GM12878 (cell line): ENCODE measurements around the gene FUS. TPM values are rescaled to one million over a fixed set of nuclear protein-coding genes. Genes with fewer than 3 reads are reported as not detected.

ENCODE experiments used
- ATAC-seq: fragments of 200-7000 bp; cut with Tn5 transposase; 3 replicates; pipeline ENCODE4 v1.9.1; 2020; ENCODE audit warnings: mild to moderate bottlenecking, moderate library complexity
- BruUV-seq: library from RNA; stranded (reverse); fragments of 400-500 nt; replicated peaks from 2 replicates; lab custom pipeline; 2021; lab: Mats Ljungman, UMichigan
- CTCF ChIA-PET: fragments of 300-600 bp; sonication (Branson Sonifier 250); formaldehyde crosslinking; extraction: SDS; loops from one replicate; lab custom pipeline; 2021; ENCODE audit warnings: inconsistent platforms; lab: Yijun Ruan, JAX
- POLR2A ChIA-PET: fragments of 350-600 bp; formaldehyde crosslinking; extraction: SDS; loops from one replicate; lab custom pipeline; 2021; ENCODE audit warnings: inconsistent platforms; lab: Charles Lee
- RAD21 ChIA-PET: fragments of 300-600 bp; sonication (Branson Sonifier 250); formaldehyde crosslinking; loops from one replicate; lab custom pipeline; 2023; ENCODE audit warnings: antibody characterized with exemption; ENCODE audit not compliant: unreplicated experiment; lab: Charles Lee
- SMC1A ChIA-PET: fragments of 300-600 bp; sonication (Branson Sonifier 250); formaldehyde crosslinking; loops from one replicate; lab custom pipeline; 2023; ENCODE audit not compliant: unreplicated experiment, uncharacterized antibody; lab: Charles Lee
- DNase-seq: peaks from one replicate; pipeline ENCODE4 v3.0.0-alpha.2; 2011; ENCODE audit warnings: low read depth, low spot score
- FAIRE-seq: peaks from 3 replicates; lab custom pipeline; 2011; peaks lifted over from hg19 to GRCh38; lab: Jason Lieb, UNC
- H2AFZ ChIP-seq: 2 replicates; pipeline ENCODE4 v1.6.0; 2011; ENCODE audit warnings: low read depth, low read length, control low read depth; ENCODE audit not compliant: control insufficient read depth
- H3K27ac ChIP-seq: 2 replicates; pipeline ENCODE4 v1.5.1; 2011; ENCODE audit warnings: control low read depth; ENCODE audit not compliant: control insufficient read depth, insufficient read depth
- H3K27me3 ChIP-seq, 2 experiments: replicated peaks in 1 of 2; 2 replicates each; pipeline versions ENCODE4 v1.6.0 to v1.6.1; 2011; ENCODE audit warnings: low read length in 1 of 2; ENCODE audit not compliant: control insufficient read depth in 2 of 2, insufficient read depth in 2 of 2
- H3K36me3 ChIP-seq, 2 experiments: 2 replicates each; pipeline ENCODE4 v1.5.1; 2011; ENCODE audit warnings: low read length in 1 of 2; ENCODE audit not compliant: control insufficient read depth in 2 of 2, insufficient read depth in 2 of 2
- H3K4me1 ChIP-seq: 2 replicates; pipeline ENCODE4 v1.6.1; 2011; ENCODE audit warnings: mild to moderate bottlenecking, low read length, moderate library complexity, mixed read lengths; ENCODE audit not compliant: control insufficient read depth, insufficient read depth
- H3K4me2 ChIP-seq: 2 replicates; pipeline ENCODE4 v1.6.0; 2011; ENCODE audit warnings: control low read depth; ENCODE audit not compliant: control insufficient read depth, insufficient read depth
- H3K4me3 ChIP-seq: fragments of 200-600 bp; sonication (generic); 2 replicates; pipeline ENCODE4 v1.5.1; 2016
- H3K79me2 ChIP-seq: 2 replicates; pipeline ENCODE4 v1.6.0; 2011; ENCODE audit warnings: low read length; ENCODE audit not compliant: control insufficient read depth, insufficient read depth
- H3K9ac ChIP-seq: 2 replicates; pipeline ENCODE4 v1.8.0; 2011; ENCODE audit warnings: low read length, control low read depth, mixed read lengths; ENCODE audit not compliant: control insufficient read depth, insufficient read depth
- H3K9me3 ChIP-seq: replicated peaks from 3 replicates; pipeline ENCODE4 v1.5.1; 2011; ENCODE audit warnings: mild to moderate bottlenecking, low read length; ENCODE audit not compliant: control insufficient read depth, insufficient read depth
- H4K20me1 ChIP-seq: 2 replicates; pipeline ENCODE4 v1.6.0; 2011; ENCODE audit not compliant: control insufficient read depth, insufficient read depth
- CHD1 ChIP-seq: IDR thresholded peaks from 2 replicates; pipeline ENCODE4 v1.6.1; 2012; ENCODE audit warnings: low read depth, low read length, improper control_type of control experiment
- CHD4 ChIP-seq: fragments of 200-600 bp; sonication (generic); IDR thresholded peaks from 2 replicates; pipeline ENCODE4 v1.6.1; 2016; ENCODE audit warnings: mild to moderate bottlenecking
- EP300 ChIP-seq, 2 experiments: fragments of 150-350 bp in 1 of 2; IDR thresholded peaks; 2 replicates each; pipeline ENCODE4 v1.6.1; 2011 to 2012; ENCODE audit warnings: low read depth in 2 of 2, low read length in 2 of 2, borderline replicate concordance in 1 of 2, improper control_type of control experiment in 1 of 2, inconsistent platforms in 1 of 2; ENCODE audit not compliant: control insufficient read depth in 1 of 2
- EZH2 ChIP-seq: IDR thresholded peaks from 2 replicates; pipeline ENCODE4 v1.6.1; 2012; ENCODE audit warnings: low read depth, mild to moderate bottlenecking, control low read depth, inconsistent platforms, low read length, borderline replicate concordance; ENCODE audit not compliant: control insufficient read depth
- FOS ChIP-seq: IDR thresholded peaks from 3 replicates; pipeline ENCODE4 v1.6.1; 2011; ENCODE audit warnings: borderline replicate concordance; ENCODE audit not compliant: insufficient read length; ENCODE audit errors: extremely low read depth
- KLF5 ChIP-seq: fragments of 450-650 bp; IDR thresholded peaks from 2 replicates; pipeline ENCODE4 v1.6.1; 2014; ENCODE audit warnings: mild to moderate bottlenecking; ENCODE audit not compliant: partially characterized antibody
- MXI1 ChIP-seq: fragments of 150-350 bp; IDR thresholded peaks from 2 replicates; pipeline ENCODE4 v1.6.1; 2011; ENCODE audit warnings: low read depth, mild to moderate bottlenecking, inconsistent platforms, low read length, improper control_type of control experiment
- NFYA ChIP-seq: IDR thresholded peaks from 2 replicates; pipeline ENCODE4 v1.6.1; 2011; ENCODE audit warnings: low read depth, mild to moderate bottlenecking, low read length, improper control_type of control experiment, borderline replicate concordance
- NR2C1 ChIP-seq: fragments of 450-650 bp; IDR thresholded peaks from 2 replicates; pipeline ENCODE4 v1.6.1; 2017; ENCODE audit warnings: antibody characterized with exemption, mild to moderate bottlenecking, moderate library complexity
- RAD51 ChIP-seq: fragments of 450-650 bp; IDR thresholded peaks from 2 replicates; pipeline ENCODE4 v1.6.1; 2016; ENCODE audit warnings: moderate library complexity, mild to moderate bottlenecking, inconsistent platforms
- SMAD1 ChIP-seq: fragments of 450-650 bp; IDR thresholded peaks from 2 replicates; pipeline ENCODE4 v1.6.1; 2018; ENCODE audit warnings: mild to moderate bottlenecking, low read depth; ENCODE audit not compliant: partially characterized antibody
- SMAD5 ChIP-seq: IDR thresholded peaks from 2 replicates; pipeline ENCODE4 v1.6.1; 2016; ENCODE audit warnings: antibody characterized with exemption, low read depth
- SMARCA5 ChIP-seq: fragments of 450-650 bp; IDR thresholded peaks from 2 replicates; pipeline ENCODE4 v1.6.1; 2017; ENCODE audit warnings: mild to moderate bottlenecking
- SREBF1 ChIP-seq: IDR thresholded peaks from 2 replicates; pipeline ENCODE4 v1.6.1; 2012; ENCODE audit warnings: mild to moderate bottlenecking, low read length
- YBX1 ChIP-seq: fragments of 450-650 bp; IDR thresholded peaks from 2 replicates; pipeline ENCODE4 v1.6.1; 2016; ENCODE audit warnings: antibody characterized with exemption
- ZNF274 ChIP-seq: IDR thresholded peaks from one replicate; pipeline ENCODE4 v1.8.0; 2011; ENCODE audit not compliant: insufficient read length, insufficient read depth
- ZSCAN29 ChIP-seq: fragments of 450-650 bp; IDR thresholded peaks from 2 replicates; pipeline ENCODE4 v1.6.1; 2017; ENCODE audit warnings: mild to moderate bottlenecking, moderate library complexity
- WGBS: methylation state at CpG from one replicate; pipeline ENCODE4 v1.1.6; 2016; ENCODE audit warnings: low lambda C conversion rate; ENCODE audit not compliant: insufficient replicate concordance, insufficient coverage; ENCODE audit errors: missing lambda C conversion rate; 5-methylcytosine and 5-hydroxymethylcytosine counted together
- in situ Hi-C: fragments of 300-500 bp; cut with MboI; formaldehyde crosslinking; loops from 9 replicates; pipeline ENCODE4 v1.14.3; 2018; ENCODE audit warnings: mixed read lengths
- intact Hi-C: fragments of 100-400 bp; cut with micrococcal nuclease; formaldehyde crosslinking; loops from one replicate; pipeline ENCODE4 v1.14.2; 2022; ENCODE audit not compliant: unreplicated experiment
- polyA plus RNA-seq, 11 experiments: library from polyadenylated mRNA; depleted of rRNA in 4 of 11; unstranded in 6 of 11; stranded (reverse) in 5 of 11; fragments of >200 nt; fragmentation: Nextera tagmentation in 4 of 11; fragmentation: Illumina TruSeq in 1 of 11; extraction: Ambion mirVana in 4 of 11; extraction: Trizol in 1 of 11; gene quantifications; 1 replicate in 1 of 11; 2 replicates in 10 of 11; pipeline versions ENCODE4 v1.2.1 to v1.2.3, GENCODE V29; 2011 to 2016; ENCODE audit warnings: inconsistent platforms in 2 of 11, missing spikeins in 2 of 11, low read depth in 1 of 11
- total RNA-seq, 4 experiments: library from RNA; depleted of rRNA in 3 of 4; stranded (reverse); fragments of >200 nt in 3 of 4; fragmentation: Illumina TruSeq in 1 of 4; extraction: Trizol in 1 of 4; gene quantifications; 2 replicates each; pipeline versions ENCODE4 v1.2.1 to v1.2.3, GENCODE V29; 2013 to 2021

The FUS gene
- total and polyA plus RNA-seq, 10 of the 15 experiments (the other 5 are each of a cell fraction or from before 2014, with no cell fraction given), result 46.8 to 521 (median 347) TPM

DNA sequence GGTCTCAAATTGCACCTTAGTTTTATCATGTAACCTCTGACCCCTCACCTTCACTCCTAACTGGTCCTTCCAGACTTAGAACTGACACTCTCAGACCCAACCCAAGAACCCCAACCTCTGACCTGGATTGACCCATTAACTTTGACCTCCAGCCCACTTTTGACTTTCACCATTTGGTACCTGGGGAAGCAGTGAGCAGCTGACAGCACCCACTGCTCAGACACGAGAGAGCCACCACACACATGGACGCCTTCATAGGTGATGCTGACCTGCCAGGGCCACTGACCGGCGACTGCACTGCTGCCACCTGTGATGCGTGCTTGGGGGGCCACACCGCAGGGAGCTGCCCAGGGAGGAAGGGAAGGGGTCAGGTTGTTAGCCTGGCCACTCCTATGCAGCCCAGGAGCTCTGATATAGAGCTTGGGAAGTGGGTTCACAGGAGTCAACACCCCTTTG, 46.9 kb upstream of the FUS start:
- TF ChIP-seq KLF5 (no peak), MXI1 (no peak), NR2C1 (0 out of 2 replicates have a peak, but pooled peaks have one; percentile 9)
- BruUV-seq, result no TSS peak
- no peaks in the 10 kb centered on the region for H3K4me1 ChIP-seq
- no peaks in the 10 kb centered on the region for H3K9me3 ChIP-seq
- ChIA-PET RAD21 (no interaction called here), CTCF (no interaction called here), SMC1A (no interaction called here), POLR2A (no interaction called here)
- H3K27me3 ChIP-seq, result no peaks in the 10 kb centered on the region
- WGBS, result 53% methylated on average over 6 of the region's 6 CpGs
- no peak overlapping the region for H3K4me3 ChIP-seq
- in situ Hi-C loops (no loop called here), intact Hi-C loops (no loop called here)
- no peak for FAIRE-seq
- H4K20me1 ChIP-seq, result no peaks in the 10 kb centered on the region
- H3K9ac ChIP-seq, result no peak overlapping the region
- no peak overlapping the region for H3K27ac ChIP-seq
- H2AFZ ChIP-seq, result no peak overlapping the region
- no peaks in the 10 kb centered on the region for H3K79me2 ChIP-seq
- H3K4me2 ChIP-seq, result no peak overlapping the region
- H3K36me3 ChIP-seq, result no peaks in the 10 kb centered on the region; a peak in 2 of 4 replicates
- no peak for ATAC-seq
- DNase-seq, result no peak

DNA sequence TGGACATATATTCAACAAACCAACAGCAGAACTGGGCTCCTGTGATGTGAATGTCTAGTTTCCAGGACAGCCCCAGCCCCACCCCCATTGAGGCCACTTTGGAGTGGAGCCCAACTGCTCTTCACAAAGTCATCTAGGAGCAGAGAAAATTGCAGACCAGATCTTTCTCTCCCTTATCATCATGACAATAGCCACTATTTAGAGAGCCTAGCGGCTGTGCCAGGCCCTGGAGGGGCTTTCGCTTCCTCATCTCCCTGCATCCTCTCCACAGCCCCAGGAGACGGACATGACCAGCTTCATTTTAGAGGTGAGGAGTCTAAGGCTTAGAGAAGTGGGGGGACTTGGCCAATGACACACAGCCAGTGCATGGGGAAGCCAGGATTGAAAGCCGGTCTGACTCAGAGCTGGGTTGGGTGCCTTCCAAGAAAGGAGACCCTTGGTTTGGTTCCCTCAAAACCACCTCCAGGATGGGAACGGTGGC, 45.8 kb upstream of the FUS start:
- H3K9me3 ChIP-seq, result no peaks in the 10 kb centered on the region
- intact Hi-C loops, result no loop called here
- FAIRE-seq, result no peak
- H3K4me2 ChIP-seq, result no peak overlapping the region
- WGBS, result 65% methylated on average over 5 of the region's 5 CpGs
- no peaks in the 10 kb centered on the region for H3K79me2 ChIP-seq
- ChIA-PET POLR2A (no interaction called here), CTCF (no interaction called here), RAD21 (no interaction called here), SMC1A (no interaction called here)
- H4K20me1 ChIP-seq, result no peaks in the 10 kb centered on the region
- TF ChIP-seq RAD51 (no peak), EZH2 (no peak), ZSCAN29 (no peak), NFYA (no peak), YBX1 (no peak), SMAD1 (no peak), CHD4 (no peak), SMAD5 (no peak), SREBF1 (no peak), SMARCA5 (no peak), FOS (no peak), ZNF274 (no peak), EP300 (IDR thresholded peaks at IDR 0.05; ENCODE audit: borderline replicate concordance in 1 of 2, control insufficient read depth in 1 of 2, low read depth in 2 of 2, low read length in 2 of 2) (no peak), CHD1 (no peak)
- no peak overlapping the region for H3K27ac ChIP-seq
- DNase-seq, result no peak
- no peaks in the 10 kb centered on the region for H3K4me1 ChIP-seq
- no peak overlapping the region for H3K9ac ChIP-seq
- no peak overlapping the region for H2AFZ ChIP-seq
- H3K27me3 ChIP-seq, result no peaks in the 10 kb centered on the region
- no peak overlapping the region for H3K4me3 ChIP-seq
- in situ Hi-C loops, result no loop called here
- ATAC-seq, result no peak
- H3K36me3 ChIP-seq, result no peaks in the 10 kb centered on the region; a peak in 1 of 4 replicates
- no TSS peak for BruUV-seq
